Ovary (tissue), 3 donors: Measurements from ENCODE around the gene CCNO.

Source experiments
- CTCF ChIP-seq, 3 donors: fragments of 450-650 bp in 2 of 3; fragments of 200-600 bp in 1 of 3; IDR thresholded peaks; one replicate each; pipeline versions ENCODE4 v1.5.1 to v1.8.0; 2016 to 2022; ENCODE audit warnings: antibody characterized with exemption in 3 of 3, mild to moderate bottlenecking in 1 of 3
- POLR2A ChIP-seq: fragments of 450-650 bp; IDR thresholded peaks from one replicate; pipeline ENCODE4 v1.6.1; 2017; ENCODE audit warnings: antibody characterized with exemption, mild to moderate bottlenecking, moderate library complexity
- donor health status: DM: no; HTN: no; CAD: no.

- TF ChIP-seq CTCF (IDR thresholded peaks at IDR 0.05) (no peak), POLR2A (no peak)
Observed at GRCh38 chr5:55191165-55191564, 42.2 kb downstream of the CCNO start.
